B cell (primary cell): ENCODE results near the gene ABCC10. TPM values are rescaled to one million over a fixed set of nuclear protein-coding genes. Genes with fewer than 3 reads are reported as not detected.

Experiments used
- ATAC-seq: fragments of 200-7000 bp; cut with Tn5 transposase; one replicate; pipeline ENCODE4 v1.10.0; 2021; ENCODE audit warnings: low read depth, mild to moderate bottlenecking, moderate number of reproducible peaks, moderate library complexity
- CTCF ChIA-PET: fragments of 350-600 bp; sonication (Branson Sonifier 250); formaldehyde crosslinking; loops from one replicate; lab custom pipeline; 2021; ENCODE audit warnings: antibody characterized with exemption, inconsistent platforms; lab: Charles Lee
- POLR2A ChIA-PET: fragments of 350-600 bp; sonication (Branson Sonifier 250); formaldehyde crosslinking; loops from one replicate; lab custom pipeline; 2021; ENCODE audit warnings: antibody characterized with exemption; lab: Charles Lee
- DNase-seq: peaks from one replicate; pipeline ENCODE4 v3.0.0; 2013
- H2AFZ ChIP-seq: 2 replicates; pipeline ENCODE4 v1.6.1; 2012; ENCODE audit warnings: mild to moderate bottlenecking, low read depth, low read length; ENCODE audit not compliant: insufficient read depth, poor library complexity, severe bottlenecking
- H3K27ac ChIP-seq, 2 donors: 1 replicate in 1 of 2; 2 replicates in 1 of 2; pipeline ENCODE4 v1.5.1; 2012 to 2013; ENCODE audit warnings: low read length in 2 of 2, mild to moderate bottlenecking in 2 of 2, moderate library complexity in 1 of 2
- H3K27me3 ChIP-seq, 4 experiments: fragments of 200-600 bp in 1 of 4; sonication (generic) in 1 of 4; replicated peaks in 1 of 4; 1 replicate in 2 of 4; 2 replicates in 2 of 4; pipeline versions ENCODE4 v1.6.1 to v1.7.0; 2013 to 2016; ENCODE audit warnings: low read length in 3 of 4, mild to moderate bottlenecking in 2 of 4, mixed read lengths in 1 of 4, moderate library complexity in 1 of 4; ENCODE audit not compliant: insufficient read depth in 4 of 4, control insufficient read depth in 3 of 4; ENCODE audit errors: control extremely low read depth in 1 of 4
- H3K36me3 ChIP-seq, 2 experiments: replicated peaks in 1 of 2; 1 replicate in 1 of 2; 2 replicates in 1 of 2; pipeline versions ENCODE4 v1.6.1 to v1.7.1; 2013; ENCODE audit warnings: low read length in 1 of 2; ENCODE audit not compliant: insufficient read depth in 2 of 2, control insufficient read depth in 1 of 2; ENCODE audit errors: control extremely low read depth in 1 of 2, extremely low read depth in 1 of 2
- H3K4me1 ChIP-seq, 2 donors: fragments of 200-600 bp in 1 of 2; sonication (generic) in 1 of 2; 1 replicate in 1 of 2; 2 replicates in 1 of 2; pipeline versions ENCODE4 v1.5.1 to v1.6.1; 2013 to 2017; ENCODE audit warnings: low read length in 2 of 2; ENCODE audit not compliant: control insufficient read depth in 2 of 2, insufficient read depth in 2 of 2
- H3K4me2 ChIP-seq: replicated peaks from 2 replicates; pipeline ENCODE3; 2012; ENCODE audit warnings: mild to moderate bottlenecking, low read depth, low read length; ENCODE audit not compliant: poor library complexity, severe bottlenecking
- H3K4me3 ChIP-seq, 5 experiments: fragments of 200-600 bp in 1 of 5; sonication (generic) in 1 of 5; 1 replicate in 3 of 5; 2 replicates in 2 of 5; pipeline versions ENCODE4 v1.5.1 to v1.7.0; 2011 to 2016; ENCODE audit warnings: low read length in 4 of 5, mild to moderate bottlenecking in 4 of 5, low read depth in 2 of 5, control low read depth in 1 of 5, moderate library complexity in 1 of 5; ENCODE audit not compliant: insufficient read depth in 1 of 5; ENCODE audit errors: control extremely low read depth in 1 of 5, extremely low read depth in 1 of 5
- H3K79me2 ChIP-seq: fragments of 200-600 bp; sonication (generic); one replicate; pipeline ENCODE4 v1.6.0; 2016; ENCODE audit warnings: low read length; ENCODE audit not compliant: control insufficient read depth, insufficient read depth
- H3K9ac ChIP-seq: fragments of 200-600 bp; sonication (generic); 2 replicates; pipeline ENCODE4 v1.6.1; 2017; ENCODE audit warnings: mild to moderate bottlenecking, low read length, moderate library complexity
- H3K9me3 ChIP-seq, 3 donors: one replicate each; pipeline versions ENCODE4 v1.6.1 to v1.7.1; 2013; ENCODE audit warnings: low read length in 2 of 3; ENCODE audit not compliant: control insufficient read depth in 2 of 3, insufficient read depth in 1 of 3; ENCODE audit errors: control extremely low read depth in 1 of 3
- H4K20me1 ChIP-seq: 2 replicates; pipeline ENCODE4 v1.6.0; 2012; ENCODE audit warnings: mild to moderate bottlenecking, low read length; ENCODE audit not compliant: insufficient read depth, control insufficient read depth, poor library complexity, severe bottlenecking
- H3K27ac Mint-ChIP-seq: one replicate; pipeline ENCODE4 v1.8.0; 2021; ENCODE audit warnings: mixed read lengths
- H3K27me3 Mint-ChIP-seq: one replicate; pipeline ENCODE4 v1.8.0; 2021; ENCODE audit warnings: mixed read lengths
- H3K4me1 Mint-ChIP-seq: one replicate; pipeline ENCODE4 v1.8.0; 2021; ENCODE audit warnings: mixed read lengths
- H3K4me3 Mint-ChIP-seq: one replicate; pipeline ENCODE4 v1.8.0; 2021; ENCODE audit warnings: mixed read lengths
- H3K9me3 Mint-ChIP-seq: one replicate; pipeline ENCODE4 v1.8.0; 2022; ENCODE audit warnings: mixed read lengths; ENCODE audit not compliant: insufficient read depth
- CTCF ChIP-seq: fragments of 200-600 bp; IDR thresholded peaks from one replicate; pipeline ENCODE4 v1.8.0; 2022; ENCODE audit warnings: antibody characterized with exemption, mild to moderate bottlenecking
- EZH2 ChIP-seq: IDR thresholded peaks from 2 replicates; pipeline ENCODE4 v1.6.1; 2012; ENCODE audit warnings: borderline replicate concordance, low read depth, mild to moderate bottlenecking, moderate library complexity, low read length; ENCODE audit not compliant: insufficient read depth, poor library complexity, severe bottlenecking
- WGBS: methylation state at CpG from one replicate; pipeline ENCODE4 v1.1.5; 2013; ENCODE audit warnings: missing lambda C conversion rate; ENCODE audit not compliant: insufficient coverage; 5-methylcytosine and 5-hydroxymethylcytosine counted together
- intact Hi-C: fragments of 100-400 bp; cut with micrococcal nuclease; formaldehyde crosslinking; loops from one replicate; pipeline ENCODE4 v1.10.0; 2022
- polyA plus RNA-seq: library from polyadenylated mRNA; depleted of rRNA; stranded (reverse); fragments of >200 nt; gene quantifications from 2 replicates; pipeline ENCODE4 v1.2.3, GENCODE V29; 2012
- total RNA-seq, 2 donors: library from RNA; stranded (reverse); fragments of 120-200 nt in 1 of 2; gene quantifications; 1 replicate in 1 of 2; 2 replicates in 1 of 2; pipeline versions ENCODE4 v1.2.3 to v1.2.4, GENCODE V29; 2013 to 2022

The ABCC10 gene
- total and polyA plus RNA-seq, 2 donors (not counting 1 experiment from before 2014, with no cell fraction given): 39.5 to 71.5 TPM

GRCh38 chr6:43434001-43434840 is 6.9 kb downstream of the ABCC10 start:
- Mint-ChIP-seq H3K9me3 (no peaks in the 10 kb centered on the region), H3K27ac (no peak overlapping the region), H3K4me1 (peaks cover 2% of the 10 kb centered on the region), H3K27me3 (no peaks in the 10 kb centered on the region), H3K4me3 (no peak overlapping the region)
- 87% methylated on average over 12 of the region's 15 CpGs for WGBS
- H3K9me3 ChIP-seq: no peaks in the 10 kb centered on the region
- H3K9ac ChIP-seq: no peak overlapping the region
- intact Hi-C loops: no loop called here
- no peaks in the 10 kb centered on the region for H3K27me3 ChIP-seq
- no peak overlapping the region for H3K27ac ChIP-seq
- no peak overlapping the region for H2AFZ ChIP-seq
- no peak for TF ChIP-seq CTCF
- TF ChIP-seq EZH2: no peak
- no peak for ATAC-seq
- peaks cover 41% of the 10 kb centered on the region for H3K79me2 ChIP-seq
- ChIA-PET POLR2A (no interaction called here), CTCF (interaction anchor here (0.9 to 1.4 kb wide), 2 partner anchors 36 to 73 kb away, joined by 4 read pairs; no protein-coding TSS in a partner anchor)
- no peak overlapping the region for H3K4me3 ChIP-seq
- H3K4me1 ChIP-seq: no peaks in the 10 kb centered on the region
- peaks cover 0 to 37% of the 10 kb centered on the region in 2 experiments for H3K36me3 ChIP-seq
- no peak overlapping the region for H3K4me2 ChIP-seq
- DNase-seq: no peak
- H4K20me1 ChIP-seq: peaks cover 17% of the 10 kb centered on the region

GRCh38 chr6:43434943-43435342 is 7.6 kb downstream of the ABCC10 start:
- H3K4me2 ChIP-seq: no peak overlapping the region
- no peaks in the 10 kb centered on the region for H3K9me3 Mint-ChIP-seq
- no peaks in the 10 kb centered on the region for H3K27me3 Mint-ChIP-seq
- H3K27ac ChIP-seq: no peak overlapping the region
- H3K27ac Mint-ChIP-seq: no peak overlapping the region
- 93% methylated on average over 4 of the region's 4 CpGs for WGBS
- H3K36me3 ChIP-seq: peaks cover 0 to 37% of the 10 kb centered on the region in 2 experiments
- TF ChIP-seq CTCF (no peak), EZH2 (no peak)
- H3K9me3 ChIP-seq: no peaks in the 10 kb centered on the region
- POLR2A ChIA-PET: no interaction called here
- H2AFZ ChIP-seq: no peak overlapping the region
- no peak overlapping the region for H3K4me3 Mint-ChIP-seq
- intact Hi-C loops: no loop called here
- no peak for ATAC-seq
- no peak overlapping the region for H3K9ac ChIP-seq
- H3K27me3 ChIP-seq: no peaks in the 10 kb centered on the region
- H3K4me3 ChIP-seq: no peak overlapping the region
- CTCF ChIA-PET: interaction anchor here (0.9 kb wide), 2 partner anchors 15 to 172 kb away, joined by 3 to 4 read pairs; no protein-coding TSS in a partner anchor
- H3K4me1 ChIP-seq: no peaks in the 10 kb centered on the region
- H3K79me2 ChIP-seq: peaks cover 34% of the 10 kb centered on the region
- DNase-seq: no peak
- peaks cover 2% of the 10 kb centered on the region for H3K4me1 Mint-ChIP-seq
- peaks cover 17% of the 10 kb centered on the region for H4K20me1 ChIP-seq
